Measurements from ENCODE around the gene GAB2.
"Not testable (repeated sequence)": the region's sequence is repeated elsewhere in the genome, so short reads cannot be mapped to it uniquely, and the experiment has no call there.

GAB2 gene, protein sequence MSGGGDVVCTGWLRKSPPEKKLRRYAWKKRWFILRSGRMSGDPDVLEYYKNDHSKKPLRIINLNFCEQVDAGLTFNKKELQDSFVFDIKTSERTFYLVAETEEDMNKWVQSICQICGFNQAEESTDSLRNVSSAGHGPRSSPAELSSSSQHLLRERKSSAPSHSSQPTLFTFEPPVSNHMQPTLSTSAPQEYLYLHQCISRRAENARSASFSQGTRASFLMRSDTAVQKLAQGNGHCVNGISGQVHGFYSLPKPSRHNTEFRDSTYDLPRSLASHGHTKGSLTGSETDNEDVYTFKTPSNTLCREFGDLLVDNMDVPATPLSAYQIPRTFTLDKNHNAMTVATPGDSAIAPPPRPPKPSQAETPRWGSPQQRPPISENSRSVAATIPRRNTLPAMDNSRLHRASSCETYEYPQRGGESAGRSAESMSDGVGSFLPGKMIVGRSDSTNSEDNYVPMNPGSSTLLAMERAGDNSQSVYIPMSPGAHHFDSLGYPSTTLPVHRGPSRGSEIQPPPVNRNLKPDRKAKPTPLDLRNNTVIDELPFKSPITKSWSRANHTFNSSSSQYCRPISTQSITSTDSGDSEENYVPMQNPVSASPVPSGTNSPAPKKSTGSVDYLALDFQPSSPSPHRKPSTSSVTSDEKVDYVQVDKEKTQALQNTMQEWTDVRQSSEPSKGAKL

DNA sequence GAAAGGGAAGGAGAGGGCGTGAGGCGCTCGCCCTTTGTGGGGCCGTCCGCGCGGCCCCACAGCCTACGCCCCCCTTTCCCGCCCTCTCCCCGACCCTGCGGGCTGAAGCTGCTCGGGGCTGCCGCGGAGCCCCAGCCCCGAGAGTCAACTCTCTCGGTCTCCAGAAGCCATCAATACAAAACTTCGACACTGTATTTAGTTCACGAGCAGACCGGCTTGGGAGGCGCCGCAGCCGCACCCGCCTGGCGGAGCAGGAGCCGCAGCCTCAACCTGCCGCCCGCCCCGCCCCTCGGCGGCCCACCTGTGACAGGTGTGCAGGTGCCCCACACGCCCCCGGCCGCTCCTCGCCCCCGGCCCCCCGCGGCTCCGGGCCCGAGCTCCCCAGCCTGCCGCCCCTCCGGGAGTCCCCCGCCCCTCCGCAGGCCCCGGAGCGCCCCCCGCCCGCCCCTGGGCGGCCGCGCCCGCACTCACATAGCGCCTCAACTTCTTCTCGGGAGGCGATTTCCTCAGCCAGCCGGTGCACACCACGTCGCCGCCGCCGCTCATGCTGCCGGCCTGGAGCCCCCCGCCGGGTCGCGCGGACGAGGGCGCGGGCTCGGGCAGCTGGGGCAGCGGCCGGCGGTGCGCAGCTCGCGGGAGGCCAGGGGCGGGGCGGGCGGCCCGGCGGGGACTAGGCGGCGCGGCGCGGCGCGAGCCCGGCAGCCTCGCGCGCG lies at the start of gene GAB2:
GAB2 (minus strand) TSS at position 646 of the 713 bp plus-strand sequence; CDS start at position 546, 100 bp downstream.
- no peak for DNase-seq

- DNase-seq = no peak
Observed at GRCh38 chr11:78467370-78467769, 49.8 kb upstream of the GAB2 start.

DNA sequence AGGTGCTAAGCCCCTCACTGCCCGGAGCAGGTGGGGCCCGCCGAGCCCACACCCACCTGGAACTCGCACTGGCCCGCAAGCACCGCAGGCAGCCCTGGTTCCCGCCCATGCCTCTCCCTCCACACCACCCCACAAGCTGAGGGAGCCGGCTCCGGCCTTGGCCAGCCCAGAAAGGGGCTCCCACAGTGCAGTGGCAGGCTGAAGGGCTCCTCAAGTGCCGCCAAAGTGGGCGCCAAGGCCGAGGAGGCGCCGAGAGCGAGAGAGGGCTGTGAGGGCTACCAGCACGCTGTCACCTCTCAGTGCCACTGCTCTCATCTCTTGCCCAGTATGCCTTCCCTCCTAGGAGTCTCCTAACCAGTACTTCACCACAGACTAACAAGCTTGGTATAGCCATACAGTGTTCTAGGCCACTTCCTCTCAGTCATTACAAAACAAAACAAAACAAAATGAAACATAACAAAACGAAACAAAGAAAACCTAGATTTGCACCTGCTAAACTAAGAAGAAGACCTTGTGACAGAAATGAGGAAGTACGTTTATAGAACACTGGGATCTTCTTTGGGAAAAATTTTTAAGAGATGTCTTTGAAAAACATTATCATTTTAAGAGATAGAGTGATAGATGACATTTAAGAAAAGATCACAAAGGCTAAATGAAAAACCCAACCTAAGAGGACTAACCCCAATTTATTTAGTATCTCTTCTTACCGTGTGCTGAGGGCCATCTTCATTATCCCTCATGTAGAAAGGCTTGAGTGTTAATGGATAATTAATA lies 47.7 kb upstream of the GAB2 start:
- DNase-seq = no peak

- DNase-seq = not testable (repeated sequence)
Observed at GRCh38 chr11:78464787-78465168, 47.2 kb upstream of the GAB2 start.

GRCh38 chr11:78460471-78460870 lies 42.9 kb upstream of the GAB2 start:
- DNase-seq = no peak

DNA sequence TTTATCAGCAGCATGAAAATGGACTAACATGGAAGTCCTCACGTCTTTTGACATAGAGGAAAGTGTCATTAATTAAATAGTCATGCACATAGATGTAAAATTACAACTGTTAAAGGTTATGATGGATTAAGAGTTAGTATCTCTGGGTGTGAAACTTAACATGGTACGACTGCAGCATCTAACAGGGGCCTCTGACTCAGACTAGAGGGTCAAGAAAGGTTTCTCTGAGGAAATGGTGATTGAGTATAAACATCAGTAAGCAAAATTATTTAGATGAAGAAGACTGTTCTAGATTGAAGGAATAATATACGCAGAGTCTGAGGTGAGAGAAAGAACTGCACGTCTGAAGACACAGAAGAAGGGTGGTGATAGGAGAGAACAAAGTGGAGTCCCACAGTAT lies 42.1 kb upstream of the GAB2 start:
- no peak for DNase-seq

- DNase-seq = no peak
Observed at GRCh38 chr11:78457448-78457847, 39.8 kb upstream of the GAB2 start.

GRCh38 chr11:78453140-78453935 lies 35.7 kb upstream of the GAB2 start:
- DNase-seq = no peak

GRCh38 chr11:78451371-78452150 lies 33.9 kb upstream of the GAB2 start:
- DNase-seq = no peak

DNA sequence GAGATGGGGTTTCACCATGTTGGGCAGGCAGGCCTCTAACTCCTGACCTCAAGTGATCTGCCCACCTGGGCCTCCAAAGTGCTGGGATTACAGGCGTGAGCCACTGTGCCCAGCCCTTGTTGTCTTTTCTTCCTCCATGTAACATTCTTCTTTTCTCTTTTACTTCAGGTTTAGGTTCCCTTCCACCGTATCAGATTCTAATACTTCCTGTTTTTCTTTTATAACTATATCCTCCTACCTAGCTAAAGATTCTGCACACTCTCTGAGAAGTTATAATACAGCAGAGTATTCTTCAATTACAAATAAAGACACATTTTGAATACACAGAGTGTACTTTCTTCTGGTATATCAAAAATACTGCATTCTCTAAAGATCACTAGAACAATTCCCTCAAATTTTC lies 33.2 kb upstream of the GAB2 start:
- DNase-seq = no peak

DNA sequence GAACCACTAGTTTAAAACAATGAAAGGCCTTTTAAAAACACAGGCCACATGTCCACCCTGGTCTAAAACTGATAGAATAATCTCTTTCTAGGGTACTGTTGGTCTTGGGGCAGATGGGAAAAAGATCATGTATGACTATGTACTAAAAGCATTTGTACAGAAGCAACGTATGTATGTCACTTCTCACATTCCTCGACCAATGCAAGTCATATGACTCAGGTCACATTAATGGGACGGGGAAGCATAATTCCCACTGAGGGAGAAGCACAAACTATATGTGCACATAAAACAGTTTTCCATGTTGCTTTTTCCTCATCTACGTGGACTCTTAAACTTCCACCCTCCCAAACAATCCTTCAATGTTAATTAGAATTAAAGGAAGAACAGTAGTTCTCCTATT lies 32.2 kb upstream of the GAB2 start:
- DNase-seq = no peak

DNA sequence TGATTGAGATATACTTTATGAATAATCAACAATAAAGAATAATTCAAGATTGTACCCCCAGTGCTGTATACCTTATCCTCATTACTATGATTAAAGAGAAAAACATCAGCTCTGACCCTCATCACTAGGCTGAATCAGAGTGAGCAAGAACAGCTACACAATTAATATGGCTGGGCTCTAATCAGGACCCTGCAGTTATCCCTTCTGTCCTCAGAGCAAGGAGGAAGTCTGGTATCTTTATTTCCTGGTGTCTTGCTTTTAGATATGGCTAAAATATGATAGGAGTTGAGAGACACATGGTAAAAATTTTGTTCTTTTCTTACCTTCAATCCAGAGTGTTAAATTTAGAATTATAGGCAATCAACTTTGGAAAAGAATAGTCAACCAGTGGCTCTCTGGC lies 28.6 kb upstream of the GAB2 start:
- no peak for DNase-seq

DNA sequence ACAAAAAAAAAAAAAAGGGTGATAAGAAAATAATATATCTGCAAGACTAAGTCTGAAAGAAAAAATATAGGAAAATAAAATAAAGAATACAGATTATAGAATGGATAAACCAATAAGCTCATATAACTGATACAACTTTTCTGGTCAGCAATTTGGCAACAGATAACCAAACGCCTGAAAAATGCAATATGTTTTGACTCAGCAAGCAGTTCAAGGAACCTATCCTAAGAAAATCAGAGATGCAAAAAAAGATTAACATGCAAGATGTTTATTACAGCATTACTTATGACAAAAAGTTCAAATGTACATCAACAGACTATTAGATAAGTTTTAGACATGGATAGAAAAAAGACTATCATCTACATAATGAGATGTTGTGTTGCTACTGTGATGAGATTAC lies 27.1 kb upstream of the GAB2 start:
- no peak for DNase-seq

GRCh38 chr11:78441956-78442355 lies 24.3 kb upstream of the GAB2 start:
- DNase-seq = no peak

GRCh38 chr11:78438298-78438975 lies 20.8 kb upstream of the GAB2 start:
- DNase-seq = no peak

DNA sequence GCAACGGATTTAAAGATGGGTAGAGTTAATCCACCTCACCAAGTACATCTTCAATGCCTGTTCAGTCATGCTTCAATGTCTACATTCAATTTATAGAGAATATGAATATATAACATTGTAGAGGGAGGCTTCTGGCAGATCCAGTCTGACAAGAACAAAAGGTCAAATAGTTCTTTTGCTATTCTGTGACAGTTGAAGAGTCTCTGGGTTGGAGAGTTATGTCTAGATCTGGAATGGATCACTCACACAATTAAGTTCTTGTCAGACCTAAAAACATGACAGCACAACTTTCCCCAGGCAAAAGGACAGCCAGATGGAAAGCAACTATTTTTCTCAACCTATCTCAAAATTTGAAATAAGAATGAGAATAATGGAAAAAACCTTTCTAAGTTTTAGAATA lies 15.3 kb upstream of the GAB2 start:
- DNase-seq = no peak

- no peak for DNase-seq
Observed at GRCh38 chr11:78432058-78432515, 14.5 kb upstream of the GAB2 start.

GRCh38 chr11:78429660-78430059 lies 12.0 kb upstream of the GAB2 start:
- no peak for DNase-seq

DNA sequence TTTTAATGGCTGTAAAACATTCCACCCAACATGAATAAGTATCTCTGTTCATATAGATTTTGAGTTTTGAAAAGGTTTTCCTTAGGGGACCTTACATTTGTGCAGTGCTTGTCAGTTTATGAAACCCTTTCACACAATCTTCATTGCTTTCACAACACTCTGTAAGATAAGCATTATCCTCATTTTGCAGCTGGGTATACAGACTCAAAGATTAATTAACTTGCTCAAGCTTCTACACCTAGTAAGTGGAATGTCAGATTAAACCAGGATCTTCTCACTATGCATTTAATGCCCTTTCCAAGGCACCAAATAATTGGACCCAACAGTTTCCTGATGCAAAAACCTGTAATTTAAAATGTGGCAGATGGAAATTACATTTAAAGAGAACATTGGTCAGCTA lies 11.6 kb upstream of the GAB2 start:
- DNase-seq = no peak

DNA sequence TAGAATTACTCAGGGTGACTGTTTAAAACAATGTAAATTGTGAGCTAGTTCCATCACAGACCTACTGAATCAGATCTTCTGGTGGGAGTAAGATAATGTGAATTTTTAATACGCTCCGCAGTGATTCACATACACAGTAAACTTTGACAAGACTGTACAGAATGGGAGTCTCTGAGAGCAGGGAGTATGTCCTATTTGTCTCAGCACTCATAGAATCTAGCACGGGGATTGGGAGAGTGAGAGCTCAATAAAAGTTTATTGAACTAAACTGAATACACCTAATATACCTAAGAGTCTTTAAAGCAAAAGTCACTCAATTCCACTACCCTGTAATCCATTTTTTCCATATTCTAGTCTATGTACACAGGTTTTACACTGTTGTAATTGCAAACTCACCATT lies 11.2 kb upstream of the GAB2 start:
- DNase-seq = no peak

DNA sequence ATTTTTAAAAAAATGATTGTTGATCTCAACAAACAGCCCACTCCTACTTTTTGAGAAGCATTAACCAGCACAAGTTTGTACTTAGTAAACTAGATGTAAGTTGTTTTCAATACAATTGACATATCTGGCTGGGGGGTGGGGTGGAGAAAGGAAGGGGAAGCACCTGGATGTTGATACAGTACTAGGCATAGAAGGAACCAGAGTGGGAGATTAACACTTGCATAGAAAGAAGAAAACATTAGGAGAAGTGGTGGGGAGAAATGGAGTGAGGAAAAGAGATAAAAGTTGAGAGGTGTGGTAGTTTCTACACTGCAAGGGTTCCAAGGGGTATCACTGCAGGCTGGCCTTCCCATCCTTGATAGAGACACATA lies 10.6 kb upstream of the GAB2 start:
- DNase-seq = no peak

Data from GDM1 (cell line).